ENCODE results near the gene UBR4.

DNA sequence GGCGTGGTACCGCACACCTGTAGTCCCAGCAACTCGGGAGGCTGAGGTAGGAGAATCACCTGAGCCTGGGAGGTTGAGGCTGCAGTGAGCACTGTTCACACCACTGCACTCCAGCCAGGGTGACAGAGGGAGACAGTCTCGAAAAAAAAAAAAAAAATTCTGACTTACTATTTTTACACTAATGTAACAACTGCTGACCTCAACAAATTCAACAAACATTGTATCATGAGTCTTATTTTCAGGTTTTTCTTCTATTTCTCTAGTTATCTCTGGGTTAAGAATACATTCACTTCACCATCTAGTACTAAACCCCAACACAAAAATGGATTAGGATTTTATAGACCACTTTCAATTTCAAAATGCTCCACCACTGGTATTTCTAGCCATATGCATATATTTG, 72.9 kb downstream of the UBR4 start:
- TF ChIP-seq, protein P1, sequence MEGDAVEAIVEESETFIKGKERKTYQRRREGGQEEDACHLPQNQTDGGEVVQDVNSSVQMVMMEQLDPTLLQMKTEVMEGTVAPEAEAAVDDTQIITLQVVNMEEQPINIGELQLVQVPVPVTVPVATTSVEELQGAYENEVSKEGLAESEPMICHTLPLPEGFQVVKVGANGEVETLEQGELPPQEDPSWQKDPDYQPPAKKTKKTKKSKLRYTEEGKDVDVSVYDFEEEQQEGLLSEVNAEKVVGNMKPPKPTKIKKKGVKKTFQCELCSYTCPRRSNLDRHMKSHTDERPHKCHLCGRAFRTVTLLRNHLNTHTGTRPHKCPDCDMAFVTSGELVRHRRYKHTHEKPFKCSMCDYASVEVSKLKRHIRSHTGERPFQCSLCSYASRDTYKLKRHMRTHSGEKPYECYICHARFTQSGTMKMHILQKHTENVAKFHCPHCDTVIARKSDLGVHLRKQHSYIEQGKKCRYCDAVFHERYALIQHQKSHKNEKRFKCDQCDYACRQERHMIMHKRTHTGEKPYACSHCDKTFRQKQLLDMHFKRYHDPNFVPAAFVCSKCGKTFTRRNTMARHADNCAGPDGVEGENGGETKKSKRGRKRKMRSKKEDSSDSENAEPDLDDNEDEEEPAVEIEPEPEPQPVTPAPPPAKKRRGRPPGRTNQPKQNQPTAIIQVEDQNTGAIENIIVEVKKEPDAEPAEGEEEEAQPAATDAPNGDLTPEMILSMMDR (IDR thresholded peaks at IDR 0.05): no peak
- no peak for TF ChIP-seq POLR2AphosphoS5 (IDR thresholded peaks at IDR 0.05)

Data from suprapubic skin (tissue), 3 donors.